Stomach (tissue), 9 donors: ENCODE data around the gene SUDS3. TPM values are rescaled to one million over a fixed set of nuclear protein-coding genes. Genes with fewer than 3 reads are reported as not detected.

ENCODE experiments used
- DNase-seq, 2 donors: peaks; one replicate each; pipeline versions ENCODE4 v3.0.0 to v3.0.0-alpha.2; 2013 to 2019
- H3K27ac ChIP-seq, 5 donors: fragments of 200-600 bp in 4 of 5; sonication (generic) in 4 of 5; one replicate each; pipeline ENCODE4 v1.5.1; 2013 to 2019; ENCODE audit warnings: mild to moderate bottlenecking in 1 of 5, moderate library complexity in 1 of 5
- H3K27me3 ChIP-seq, 3 donors: fragments of 200-600 bp; sonication (generic); one replicate each; pipeline ENCODE4 v1.5.1; 2017 to 2019; ENCODE audit warnings: mixed run types in 1 of 3
- H3K36me3 ChIP-seq, 4 donors: fragments of 200-600 bp; sonication (generic); 1 replicate in 3 of 4; 2 replicates in 1 of 4; pipeline ENCODE4 v1.5.1; 2016 to 2019
- H3K4me1 ChIP-seq, 4 donors: fragments of 200-600 bp; sonication (generic); one replicate each; pipeline ENCODE4 v1.5.1; 2016 to 2019
- H3K4me3 ChIP-seq, 4 donors: fragments of 200-600 bp; sonication (generic) in 3 of 4; one replicate each; pipeline ENCODE4 v1.5.1; 2016 to 2019; ENCODE audit warnings: mild to moderate bottlenecking in 1 of 4
- H3K9me3 ChIP-seq, 4 donors: fragments of 200-600 bp; sonication (generic); one replicate each; pipeline ENCODE4 v1.5.1; 2016 to 2019
- CTCF ChIP-seq, 7 experiments: fragments of 450-650 bp in 4 of 7; fragments of 200-600 bp in 3 of 7; sonication (generic) in 3 of 7; IDR thresholded peaks; one replicate each; pipeline ENCODE4 v1.5.1; 2016 to 2019; ENCODE audit warnings: antibody characterized with exemption in 7 of 7, control low read depth in 2 of 7, mild to moderate bottlenecking in 1 of 7
- EP300 ChIP-seq: sonication (generic); formaldehyde crosslinking; IDR thresholded peaks from one replicate; pipeline ENCODE4 v1.6.1; 2017; ENCODE audit warnings: antibody characterized with exemption
- POLR2A ChIP-seq, 4 donors: fragments of 450-650 bp; IDR thresholded peaks; one replicate each; pipeline ENCODE4 v1.6.1; 2016; ENCODE audit warnings: antibody characterized with exemption in 4 of 4, control low read depth in 2 of 4, mild to moderate bottlenecking in 1 of 4, moderate library complexity in 1 of 4
- POLR2AphosphoS5 ChIP-seq, 3 donors: sonication (generic); formaldehyde crosslinking; IDR thresholded peaks; one replicate each; pipeline ENCODE4 v1.6.1; 2016; ENCODE audit warnings: antibody characterized with exemption in 3 of 3
- WGBS, 5 donors: extraction: QIAGEN DNeasy Blood & Tissue Kit in 3 of 5; methylation state at CpG; one replicate each; pipeline versions ENCODE4 v1.1.5 to v1.1.7; 2013 to 2018; 5-methylcytosine and 5-hydroxymethylcytosine counted together
- intact Hi-C: fragments of 100-400 bp; cut with DNase I; formaldehyde crosslinking; loops from one replicate; pipeline ENCODE4 v1.15.1; 2023; ENCODE audit warnings: low total_unique reads
- polyA plus RNA-seq, 3 donors: library from polyadenylated mRNA; stranded (reverse); fragments of 200-250 nt; gene quantifications; one replicate each; pipeline ENCODE4 v1.2.3, GENCODE V29; 2013
- total RNA-seq, 5 donors: library from RNA; depleted of rRNA; stranded (reverse); fragments of >200 nt; gene quantifications; one replicate each; pipeline versions ENCODE4 v1.1.0 to v1.2.3, GENCODE V29; 2014 to 2016
- donor health status: healthy with polysubstance abuse.
- donor health status: Bipolar disorder and iron deficiency.
- donor health status: healthy.

SUDS3 gene
- total and polyA plus RNA-seq, 8 donors: 10.8 to 122 (median 44.4) TPM

GRCh38 chr12:118374909-118375308, 1.4 kb upstream of the SUDS3 start:
- Histone ChIP-seq H3K4me1 (peaks cover 25 to 63% (median 49%) of the 10 kb centered on the region in 4 donors), H3K4me3 (no peak overlapping the region)
- 78 to 84% (median 80%) methylated on average over 5 of the region's 5 CpGs for WGBS, 5 donors

GRCh38 chr12:118375348-118375747, 1.0 kb upstream of the SUDS3 start:
- Histone ChIP-seq H3K27ac (peak overlapping the region in 3 of 5 donors; percentile 93 to 95 (median 94)), H3K27me3 (no peaks in the 10 kb centered on the region), H3K4me1 (peaks cover 21 to 59% (median 47%) of the 10 kb centered on the region in 4 donors), H3K4me3 (peak overlapping the region in 1 of 4 donors; percentile 100), H3K9me3 (no peaks in the 10 kb centered on the region), H3K36me3 (peaks cover 0 to 18% (median 15%) of the 10 kb centered on the region in 4 donors)
- intact Hi-C loops: no loop called here
- TF ChIP-seq POLR2A (IDR thresholded peaks at IDR 0.05) (no peak), CTCF (IDR thresholded peaks at IDR 0.05) (no peak), EP300 (no peak), POLR2AphosphoS5 (IDR thresholded peaks at IDR 0.05) (no peak)
- DNase-seq: no peak
- WGBS, 5 donors: 74 to 82% (median 76%) methylated on average over 10 of the region's 10 CpGs

More at GRCh38 chr12:118374909-118375308, 1.4 kb upstream of the SUDS3 start:
- no peaks in the 10 kb centered on the region for H3K27me3 ChIP-seq
- peak overlapping the region in 3 of 5 donors; percentile 93 to 95 (median 94) for H3K27ac ChIP-seq
- no peaks in the 10 kb centered on the region for H3K9me3 ChIP-seq
- peaks cover 0 to 13% (median 11%) of the 10 kb centered on the region in 4 donors for H3K36me3 ChIP-seq
- intact Hi-C loops: loop anchor here (5.0 kb wide), 1 partner anchor 188 kb away; no protein-coding TSS in a partner anchor
- TF ChIP-seq CTCF (IDR thresholded peaks at IDR 0.05) (no peak), POLR2A (IDR thresholded peaks at IDR 0.05) (no peak), POLR2AphosphoS5 (IDR thresholded peaks at IDR 0.05) (no peak), EP300 (no peak)
- no peak for DNase-seq

- no peaks in the 10 kb centered on the region for H3K9me3 ChIP-seq
- H3K4me3 ChIP-seq: peak overlapping the region; percentile 91 to 100 (median 96)
- DNase-seq: peak in 1 of 2 donors; percentile 34
- TF ChIP-seq CTCF (IDR thresholded peaks at IDR 0.05): no peak
- no peak for TF ChIP-seq EP300
- TF ChIP-seq POLR2A (IDR thresholded peaks at IDR 0.05): no peak
- H3K4me1 ChIP-seq: peaks cover 18 to 49% (median 36%) of the 10 kb centered on the region in 4 donors
- no peaks in the 10 kb centered on the region for H3K27me3 ChIP-seq
- peaks cover 10 to 37% (median 34%) of the 10 kb centered on the region in 4 donors for H3K36me3 ChIP-seq
- H3K27ac ChIP-seq: peak overlapping the region; percentile 87 to 98 (median 94)
- WGBS, 5 donors: 2 to 5% (median 3%) methylated on average over 22 of the region's 22 CpGs
- intact Hi-C loops: no loop called here
Measured at GRCh38 chr12:118377021-118377883, 897 bp downstream of the SUDS3 start.

- WGBS, 5 donors: 31 to 37% (median 35%) methylated on average over 8 of the region's 8 CpGs
- TF ChIP-seq POLR2A (IDR thresholded peaks at IDR 0.05) (no peak), POLR2AphosphoS5 (IDR thresholded peaks at IDR 0.05) (no peak), CTCF (IDR thresholded peaks at IDR 0.05) (peak in 6 of 7 experiments; percentile 22 to 99 (median 95))
- Histone ChIP-seq H3K36me3 (peaks cover 11 to 44% (median 41%) of the 10 kb centered on the region in 4 donors), H3K4me1 (peaks cover 18 to 49% (median 36%) of the 10 kb centered on the region in 4 donors), H3K4me3 (peak overlapping the region; percentile 91 to 100 (median 96)), H3K27me3 (no peaks in the 10 kb centered on the region), H3K9me3 (no peaks in the 10 kb centered on the region), H3K27ac (peak overlapping the region in 4 of 5 donors; percentile 87 to 95 (median 94))
- intact Hi-C loops: no loop called here
- peak; percentile 74 to 78 for DNase-seq
Measured at GRCh38 chr12:118377884-118378470, 1.6 kb downstream of the SUDS3 start.
